ENCODE results near the gene TMEM132A. TPM values are rescaled to one million over a fixed set of nuclear protein-coding genes. Genes with fewer than 3 reads are reported as not detected.

The TMEM132A gene
- total RNA-seq, 1 donor = under 0.01 TPM

DNA sequence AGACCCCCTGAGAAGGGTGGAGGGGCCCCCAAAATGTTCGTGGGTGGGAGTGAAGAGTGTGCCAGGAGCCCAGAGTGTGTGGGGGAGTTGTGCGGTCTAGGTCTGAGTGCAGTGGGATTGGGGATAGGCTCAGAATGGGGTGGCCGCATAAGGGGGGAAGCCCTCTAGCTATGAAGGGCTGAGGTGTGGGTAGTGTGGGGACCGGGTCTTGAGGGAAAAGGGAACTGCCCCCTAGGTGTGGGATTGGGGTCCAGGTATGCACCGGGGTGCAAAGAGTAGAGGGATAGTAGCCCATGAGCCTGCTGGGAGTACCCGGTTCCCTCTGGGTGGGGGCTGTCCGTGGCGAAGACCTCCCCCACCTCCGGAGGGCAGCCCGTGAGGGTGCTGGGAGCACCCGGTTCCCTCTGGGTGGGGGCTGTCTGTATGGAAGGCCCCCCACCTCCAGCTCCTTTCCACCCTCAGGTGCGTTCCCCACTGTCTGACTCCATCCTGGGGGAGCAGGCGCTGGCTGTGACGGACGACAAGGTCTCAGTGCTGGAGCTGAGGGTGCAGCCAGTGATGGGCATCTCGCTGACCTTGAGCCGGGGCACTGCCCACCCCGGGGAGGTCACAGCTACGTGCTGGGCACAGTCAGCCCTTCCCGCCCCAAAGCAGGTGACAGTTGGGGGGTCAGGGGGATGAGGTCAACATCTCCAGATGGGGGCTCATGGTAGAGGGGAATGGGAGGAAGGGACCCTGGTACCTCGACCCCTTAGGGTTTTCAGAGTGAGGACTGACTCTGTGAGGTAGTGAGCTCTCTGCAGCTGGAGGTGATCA lies 10.7 kb downstream of the TMEM132A start:
- no peak for DNase-seq (ENCODE audit: low read depth in 2 of 3, low spot score in 2 of 3)

DNA sequence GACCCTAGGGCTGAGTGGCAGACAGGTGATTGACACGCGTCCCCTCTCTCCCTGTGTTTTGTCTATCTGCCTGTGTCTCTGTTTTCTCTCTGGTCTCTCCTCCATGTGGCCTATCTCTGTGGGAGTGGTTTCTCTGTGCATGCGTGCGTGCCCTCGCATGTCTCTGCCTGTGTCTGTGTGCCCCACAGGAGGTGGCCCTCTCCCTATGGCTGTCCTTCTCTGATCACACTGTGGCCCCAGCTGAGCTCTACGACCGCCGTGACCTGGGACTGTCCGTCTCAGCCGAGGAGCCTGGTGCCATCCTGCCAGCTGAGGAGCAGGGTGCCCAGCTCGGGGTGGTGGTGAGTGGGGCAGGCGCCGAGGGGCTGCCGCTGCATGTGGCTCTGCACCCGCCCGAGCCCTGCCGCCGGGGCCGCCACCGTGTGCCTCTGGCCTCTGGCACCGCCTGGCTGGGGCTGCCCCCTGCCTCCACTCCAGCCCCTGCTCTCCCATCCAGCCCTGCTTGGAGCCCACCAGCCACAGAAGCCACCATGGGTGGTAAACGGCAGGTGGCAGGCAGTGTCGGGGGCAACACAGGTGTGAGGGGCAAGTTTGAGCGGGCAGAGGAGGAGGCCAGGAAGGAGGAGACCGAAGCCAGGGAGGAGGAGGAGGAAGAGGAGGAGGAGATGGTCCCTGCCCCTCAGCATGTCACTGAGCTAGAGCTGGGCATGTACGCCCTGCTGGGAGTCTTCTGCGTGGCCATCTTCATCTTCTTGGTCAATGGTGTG lies 11.6 kb downstream of the TMEM132A start:
- no peak for DNase-seq (ENCODE audit: low read depth in 2 of 3, low spot score in 2 of 3)

DNA sequence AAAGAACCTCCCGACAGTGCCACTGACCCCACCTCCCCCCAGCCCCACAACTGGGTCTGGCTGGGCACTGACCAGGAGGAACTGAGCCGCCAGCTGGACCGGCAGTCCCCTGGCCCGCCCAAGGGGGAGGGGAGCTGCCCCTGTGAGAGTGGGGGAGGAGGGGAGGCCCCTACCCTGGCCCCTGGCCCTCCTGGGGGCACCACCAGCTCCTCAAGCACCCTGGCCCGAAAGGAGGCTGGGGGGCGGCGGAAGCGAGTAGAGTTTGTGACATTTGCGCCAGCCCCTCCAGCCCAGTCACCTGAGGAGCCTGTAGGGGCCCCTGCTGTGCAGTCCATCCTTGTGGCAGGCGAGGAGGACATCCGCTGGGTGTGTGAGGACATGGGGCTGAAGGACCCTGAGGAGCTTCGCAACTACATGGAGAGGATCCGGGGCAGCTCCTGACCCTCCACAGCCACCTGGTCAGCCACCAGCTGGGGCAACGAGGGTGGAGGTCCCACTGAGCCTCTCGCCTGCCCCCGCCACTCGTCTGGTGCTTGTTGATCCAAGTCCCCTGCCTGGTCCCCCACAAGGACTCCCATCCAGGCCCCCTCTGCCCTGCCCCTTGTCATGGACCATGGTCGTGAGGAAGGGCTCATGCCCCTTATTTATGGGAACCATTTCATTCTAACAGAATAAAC lies 12.3 kb downstream of the TMEM132A start:
- DNase-seq (ENCODE audit: low read depth in 2 of 3, low spot score in 2 of 3) = no peak

DNA sequence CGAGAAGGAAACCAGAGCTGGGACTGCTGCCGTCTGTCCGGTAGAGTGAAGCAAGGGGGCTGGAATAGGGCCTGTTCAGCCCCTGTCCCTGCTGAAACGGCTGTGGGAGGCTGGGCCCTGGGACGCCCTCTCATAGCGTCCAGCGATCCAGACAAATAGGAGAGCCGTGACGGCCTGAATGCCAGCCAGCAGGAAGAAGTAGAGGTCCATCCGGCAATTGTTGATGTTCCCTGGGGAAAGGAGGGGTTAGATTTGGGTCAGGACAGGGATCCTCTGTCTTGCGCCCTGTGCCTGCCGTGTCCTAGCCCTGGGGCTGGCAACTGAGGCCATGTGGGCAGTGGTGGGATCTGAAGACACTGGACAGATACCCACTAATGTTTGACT lies 12.9 kb downstream of the TMEM132A start:
- no peak for DNase-seq (ENCODE audit: low read depth in 2 of 3, low spot score in 2 of 3)

DNA sequence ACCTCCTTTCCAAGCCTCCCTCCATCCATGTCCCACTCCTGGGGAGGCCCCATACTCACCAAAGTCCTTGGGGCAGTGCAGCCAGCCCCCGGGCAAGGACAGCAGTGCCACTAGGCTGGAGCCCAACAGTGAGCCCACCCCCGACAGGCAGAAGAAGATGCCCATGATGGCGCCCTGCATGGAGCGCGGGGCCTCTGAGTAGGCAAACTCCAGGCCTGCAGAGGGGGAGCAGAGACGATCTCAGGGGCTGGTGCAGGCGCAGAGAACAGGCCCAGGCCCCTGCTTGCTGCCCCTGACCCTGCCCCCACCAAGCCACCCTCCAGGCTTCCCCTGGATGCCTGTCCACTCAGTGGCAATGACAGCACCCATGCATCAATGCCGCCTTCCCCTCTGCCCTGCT lies 13.6 kb downstream of the TMEM132A start:
- no peak for DNase-seq (ENCODE audit: low read depth in 2 of 3, low spot score in 2 of 3)

DNA sequence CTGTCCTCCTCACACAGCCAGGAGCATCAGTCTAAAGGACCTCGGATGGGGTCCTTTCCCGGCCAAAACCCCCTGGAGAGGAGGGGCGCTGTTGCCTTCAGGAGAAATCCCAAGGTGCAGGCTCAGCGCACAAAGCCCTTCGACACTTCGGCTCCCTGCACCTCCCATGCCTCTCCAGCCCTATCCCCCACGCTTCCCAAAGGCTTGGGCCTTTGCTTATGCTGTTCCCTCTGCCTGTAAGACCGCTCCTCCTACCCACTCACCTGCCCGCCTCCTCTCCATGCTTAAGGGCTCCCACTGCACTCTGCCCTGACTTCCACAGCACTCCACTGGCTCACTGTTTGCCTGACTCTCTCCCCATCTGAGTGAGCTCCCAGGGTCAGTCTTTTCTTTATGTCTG lies 14.2 kb downstream of the TMEM132A start:
- DNase-seq (ENCODE audit: low read depth in 2 of 3, low spot score in 2 of 3) = no peak

DNA sequence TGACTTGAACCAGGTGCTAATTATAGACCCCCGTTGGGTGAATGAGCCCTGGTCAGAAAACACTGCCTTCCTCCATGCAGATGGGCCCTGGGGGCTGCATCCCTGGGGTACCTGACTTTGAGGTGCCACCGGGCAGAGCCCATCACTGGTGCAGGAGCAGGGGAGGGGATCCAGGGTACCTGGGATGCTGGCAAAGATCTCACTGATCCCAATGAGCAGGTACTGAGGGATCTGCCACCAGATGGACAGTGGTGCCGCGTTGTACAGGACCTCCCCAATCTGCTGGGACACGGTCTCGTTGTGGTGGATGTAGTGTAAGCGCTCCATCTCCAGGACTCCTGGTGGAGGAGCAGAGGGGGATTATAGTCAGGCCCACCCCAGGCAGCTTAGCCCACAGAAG lies 15.0 kb downstream of the TMEM132A start:
- DNase-seq (ENCODE audit: low read depth in 2 of 3, low spot score in 2 of 3) = no peak

DNA sequence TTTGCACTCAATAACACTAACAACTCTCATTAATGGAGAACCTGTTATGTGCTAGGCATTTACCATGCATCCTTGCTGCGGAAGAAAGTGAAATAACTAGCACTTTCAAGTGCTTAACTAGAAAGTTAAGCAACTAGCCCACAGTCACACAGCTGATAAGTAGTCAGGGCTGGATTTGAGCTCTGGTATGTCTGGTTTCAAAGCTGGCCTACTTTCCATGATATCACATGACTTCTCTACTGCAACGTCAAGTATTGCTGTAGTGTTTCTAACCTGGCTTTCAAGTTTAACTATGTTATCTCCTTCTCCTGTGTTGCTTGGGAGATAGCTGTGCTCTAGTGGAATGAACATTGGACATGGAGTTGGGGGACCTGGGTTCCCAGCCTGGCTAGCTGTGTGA lies 15.6 kb downstream of the TMEM132A start:
- no peak for DNase-seq (ENCODE audit: low read depth in 2 of 3, low spot score in 2 of 3)

DNA sequence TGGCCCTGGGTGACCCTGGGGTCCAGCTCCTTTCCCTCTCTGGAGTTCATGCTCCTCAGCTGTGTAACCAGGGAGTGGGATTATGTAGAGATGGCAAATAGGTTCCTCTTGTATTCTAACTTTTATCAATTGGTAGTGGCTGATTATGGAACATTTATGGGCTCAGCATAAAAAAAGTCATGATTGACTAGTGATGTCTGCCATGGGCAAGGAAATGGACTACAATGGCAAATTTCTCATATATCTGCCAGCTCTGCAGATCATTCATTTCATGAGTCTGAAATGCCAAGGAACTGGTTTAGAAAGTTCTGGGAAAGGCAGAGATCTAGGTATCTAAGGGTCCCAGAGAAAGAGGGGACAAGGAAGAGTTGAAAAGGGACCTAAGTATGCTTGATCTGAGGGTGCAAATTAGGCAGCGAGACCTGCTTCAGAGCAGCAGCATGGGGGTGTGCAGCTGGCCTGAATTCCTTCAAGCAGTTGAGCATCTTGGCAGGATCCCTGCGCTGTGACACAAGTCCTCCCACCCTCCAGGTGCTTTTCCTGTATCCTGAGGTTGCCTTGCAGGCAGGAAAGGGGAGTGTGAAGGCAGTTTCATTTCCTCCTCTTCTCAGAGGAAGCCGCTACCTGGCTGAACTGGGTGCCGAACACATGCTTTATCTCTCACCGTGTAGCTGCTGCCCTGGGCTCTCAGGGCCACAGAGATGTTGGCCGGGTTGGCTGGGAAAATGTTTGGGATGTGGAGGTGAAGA lies 17.3 kb downstream of the TMEM132A start:
- no peak for DNase-seq (ENCODE audit: low read depth in 2 of 3, low spot score in 2 of 3)

DNA sequence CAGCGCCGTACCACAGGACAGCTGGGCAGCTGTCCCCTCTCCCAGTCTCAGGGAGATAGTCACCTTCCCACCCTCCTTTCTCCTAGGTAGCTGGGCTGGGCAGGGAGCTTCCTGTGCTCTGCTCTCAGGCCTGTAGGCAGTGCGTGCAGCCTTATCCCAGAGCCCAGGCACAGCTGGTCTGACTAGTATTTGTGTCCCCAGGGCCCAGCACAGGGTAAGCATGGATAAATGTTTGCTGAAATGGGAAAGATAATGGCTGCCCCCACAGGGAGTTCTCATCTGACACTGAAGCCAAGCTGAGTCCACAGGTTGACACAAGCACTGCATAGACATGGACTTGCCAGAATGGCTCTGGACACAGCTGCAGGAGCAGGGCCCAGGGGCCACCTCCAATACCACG lies 18.0 kb downstream of the TMEM132A start:
- DNase-seq (ENCODE audit: low read depth in 2 of 3, low spot score in 2 of 3) = no peak

DNA sequence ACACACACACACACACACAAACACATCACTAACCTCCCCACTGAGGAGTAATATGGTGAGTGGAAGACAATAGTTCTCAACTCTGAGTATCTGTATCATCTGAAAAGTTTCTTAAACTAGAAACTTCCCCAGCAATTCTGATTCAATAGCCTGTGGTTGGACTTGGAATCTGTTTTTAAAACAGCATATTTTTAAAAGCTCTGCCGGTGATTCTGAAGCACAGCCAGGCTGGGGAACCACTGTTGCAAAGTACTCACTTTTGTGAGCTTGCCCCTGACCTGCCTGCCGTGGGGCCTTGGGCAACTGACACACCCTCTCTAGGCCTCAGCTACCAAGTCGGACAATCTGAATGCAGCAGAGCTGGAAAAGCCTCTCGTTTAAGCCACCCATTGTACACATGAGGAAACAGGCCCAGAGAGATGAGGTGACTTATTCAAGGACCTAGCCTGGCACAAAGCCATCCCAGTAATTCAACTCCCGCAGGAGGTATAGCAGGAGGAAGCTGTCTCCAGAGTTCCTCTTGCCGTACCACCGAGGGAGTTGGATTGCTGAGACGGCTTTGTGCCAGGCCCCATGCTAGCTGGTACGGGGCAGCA lies 18.8 kb downstream of the TMEM132A start:
- DNase-seq (ENCODE audit: low read depth in 2 of 3, low spot score in 2 of 3) = no peak

DNA sequence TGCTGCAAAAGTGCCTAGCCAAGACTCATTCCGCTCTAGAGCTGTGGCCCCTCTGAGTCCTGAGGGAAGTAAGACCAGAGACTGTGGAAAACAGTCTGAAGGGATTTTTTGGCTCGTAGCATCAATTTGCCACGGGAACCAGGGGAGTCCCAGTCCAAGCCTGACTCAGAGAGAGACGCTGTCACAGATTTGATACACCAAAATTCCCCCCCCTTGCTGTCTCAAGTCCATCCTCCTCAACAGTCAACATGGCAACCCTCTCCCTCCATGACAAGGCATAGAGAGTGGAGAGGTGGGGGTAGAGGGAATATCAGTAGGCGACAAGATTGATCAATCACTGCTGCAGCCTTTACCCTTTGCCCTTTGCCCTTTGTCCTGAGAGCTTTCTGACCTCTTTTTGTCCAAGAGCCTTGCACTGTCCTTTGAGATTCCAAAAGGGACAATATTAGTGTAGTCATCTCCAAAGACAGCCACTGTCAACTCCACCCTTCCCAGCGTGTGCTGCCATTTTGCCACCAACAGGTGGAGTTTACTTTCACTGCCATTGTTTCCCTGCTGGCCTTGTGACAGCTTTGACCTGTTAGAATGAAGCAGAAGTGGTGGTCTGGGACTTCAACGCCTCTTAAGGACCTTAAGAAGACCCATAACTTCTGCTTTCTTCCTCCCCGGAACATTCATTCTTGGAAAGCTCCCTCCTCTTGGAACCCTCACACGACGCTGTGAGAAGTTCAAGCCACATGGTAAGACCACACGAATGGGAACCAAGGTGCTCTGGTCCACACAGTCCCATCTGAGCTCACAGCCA lies 20.4 kb downstream of the TMEM132A start:
- DNase-seq (ENCODE audit: low read depth in 2 of 3, low spot score in 2 of 3) = peak in 1 of 3 donors; percentile 51

DNA sequence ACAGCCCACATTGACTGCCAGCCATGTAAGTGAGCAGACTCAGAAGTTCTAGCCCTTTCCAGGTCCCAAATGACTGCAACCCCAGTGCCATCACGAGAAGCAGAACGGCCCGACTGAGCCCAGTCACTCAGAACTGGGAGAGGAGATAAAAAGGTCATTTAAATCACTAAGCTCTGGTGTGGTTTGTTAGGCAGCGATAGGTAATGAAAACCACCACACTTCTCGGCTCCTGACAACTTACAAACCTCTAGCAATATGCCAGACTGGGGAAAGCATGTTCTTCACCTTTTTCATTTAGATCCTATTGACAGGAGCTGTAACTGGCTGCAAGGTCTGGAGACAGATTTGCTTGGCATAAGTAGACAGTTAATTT lies 21.0 kb downstream of the TMEM132A start:
- no peak for DNase-seq (ENCODE audit: low read depth in 2 of 3, low spot score in 2 of 3)

DNA sequence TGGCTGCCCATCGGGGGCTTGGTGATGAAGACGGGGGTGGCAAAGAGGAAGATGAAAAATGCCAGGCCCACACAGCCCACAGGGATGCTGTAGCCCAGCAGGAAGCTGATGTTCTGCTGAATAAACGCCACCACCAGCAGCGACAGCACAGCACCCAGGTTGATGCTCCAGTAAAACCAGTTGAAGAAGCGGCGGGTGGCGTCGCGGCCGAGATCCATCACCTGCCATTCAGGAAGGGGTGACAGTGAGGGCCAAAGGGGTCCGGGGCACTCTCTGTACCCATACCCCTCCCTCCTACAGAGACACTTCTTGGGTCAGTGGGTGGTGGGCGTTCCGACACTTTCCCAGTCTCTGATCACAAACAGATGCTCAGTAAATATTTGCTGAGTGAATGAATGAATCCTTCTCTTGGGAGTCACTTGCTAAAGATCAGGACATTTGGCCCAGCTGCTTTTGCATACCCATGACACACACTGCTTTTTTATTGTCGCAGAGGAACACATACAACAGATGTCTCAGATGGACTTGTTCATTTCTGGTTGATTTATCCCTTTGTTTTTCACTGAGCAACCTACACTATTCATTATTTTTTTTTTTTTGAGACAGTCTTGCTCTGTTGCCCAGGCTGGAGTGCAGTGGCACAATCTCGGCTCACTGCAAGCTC lies 22.5 kb downstream of the TMEM132A start:
- DNase-seq (ENCODE audit: low read depth in 2 of 3, low spot score in 2 of 3) = no peak

DNA sequence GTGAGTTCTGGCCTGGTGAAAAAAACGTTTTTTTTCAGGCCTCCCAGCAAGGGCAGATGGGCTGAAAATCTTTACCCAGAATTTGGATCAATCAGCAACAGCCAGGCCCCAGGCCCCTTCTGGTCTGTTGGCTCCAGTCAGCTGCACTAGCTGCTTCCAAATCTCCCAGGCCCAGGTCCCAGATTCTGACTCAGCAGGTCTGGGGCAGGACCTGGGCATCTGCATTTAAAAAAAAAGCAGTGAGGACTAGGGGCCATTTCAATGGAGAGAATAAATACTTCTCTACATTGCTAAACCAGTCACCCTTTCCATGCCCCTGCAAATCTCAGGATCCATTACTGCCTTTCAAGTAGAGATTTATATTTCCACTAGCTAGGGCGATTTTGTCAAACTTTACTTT lies 23.4 kb downstream of the TMEM132A start:
- no peak for DNase-seq (ENCODE audit: low read depth in 2 of 3, low spot score in 2 of 3)

DNA sequence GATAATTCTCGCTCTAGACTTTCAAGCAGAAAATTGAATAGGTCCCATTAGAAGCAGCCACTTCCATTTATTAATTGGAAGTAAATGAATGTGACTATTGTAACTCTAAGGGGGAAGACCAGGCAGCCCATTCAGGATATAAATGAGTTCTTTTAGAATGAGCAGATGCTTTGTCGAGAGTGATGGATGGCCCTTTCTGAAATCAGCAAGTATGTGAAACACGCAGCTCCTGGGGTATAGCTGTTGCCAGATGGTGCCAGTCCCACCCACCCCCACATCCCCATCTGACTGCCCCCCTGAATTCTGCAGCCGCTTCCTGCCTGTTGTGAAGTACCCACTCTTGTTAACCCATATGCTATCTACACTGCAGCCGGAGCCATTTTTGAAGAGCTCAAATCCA lies 24.0 kb downstream of the TMEM132A start:
- no peak for DNase-seq (ENCODE audit: low read depth in 2 of 3, low spot score in 2 of 3)

DNA sequence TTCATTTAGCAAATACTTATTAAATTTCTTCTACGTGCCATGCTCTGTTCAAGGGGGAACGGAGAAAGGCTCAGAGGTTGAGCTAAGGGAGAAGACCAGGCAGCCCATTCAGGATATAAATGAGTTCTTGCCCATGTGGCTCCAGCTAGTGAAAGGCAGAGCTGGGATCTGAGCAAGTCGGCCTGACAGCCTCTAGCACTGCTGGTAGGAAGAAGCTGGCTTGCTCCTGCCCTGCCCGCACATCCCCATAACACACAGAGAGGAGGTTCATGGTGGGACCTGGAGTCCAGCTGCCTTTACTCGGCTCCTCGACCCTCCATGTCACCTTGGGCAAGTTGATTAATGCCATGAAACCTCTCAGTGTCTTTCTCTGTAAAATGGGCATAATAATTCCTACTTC lies 25.8 kb downstream of the TMEM132A start:
- DNase-seq (ENCODE audit: low read depth in 2 of 3, low spot score in 2 of 3) = no peak

DNA sequence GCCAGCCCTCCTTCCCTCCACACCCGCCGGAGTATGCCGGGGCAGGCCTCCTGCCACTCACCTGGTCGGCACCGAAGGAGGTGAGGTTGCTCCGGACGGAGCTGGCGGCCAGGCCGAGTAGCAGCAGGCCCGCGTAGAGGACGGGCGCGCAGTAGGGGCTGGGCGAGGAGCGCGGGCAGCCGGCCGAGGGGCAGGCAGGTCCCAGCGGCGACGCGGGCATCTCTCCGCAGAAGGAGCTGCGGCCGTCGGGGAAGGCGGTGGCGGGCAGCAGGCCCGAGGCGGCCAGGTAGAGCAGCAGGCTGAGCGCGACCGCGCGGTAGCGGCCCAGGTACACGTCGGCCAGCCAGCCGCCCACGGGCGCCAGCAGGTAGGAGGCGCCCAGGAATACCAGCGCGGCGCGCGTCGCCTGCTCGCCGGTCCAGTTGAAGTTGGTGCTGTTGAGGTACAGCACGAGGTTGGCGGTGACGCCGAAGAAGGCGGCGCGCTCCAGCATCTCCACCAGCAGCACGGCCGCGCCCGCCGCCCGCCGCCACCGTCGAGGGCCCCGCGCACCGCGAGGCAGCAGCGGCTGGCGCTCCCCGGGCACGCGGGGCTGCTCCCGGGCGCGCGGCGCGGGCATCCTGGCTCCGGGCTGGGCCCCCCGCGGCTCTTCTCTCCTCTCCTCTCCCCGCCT lies 26.8 kb downstream of the TMEM132A start:
- DNase-seq (ENCODE audit: low read depth in 2 of 3, low spot score in 2 of 3) = no peak

DNA sequence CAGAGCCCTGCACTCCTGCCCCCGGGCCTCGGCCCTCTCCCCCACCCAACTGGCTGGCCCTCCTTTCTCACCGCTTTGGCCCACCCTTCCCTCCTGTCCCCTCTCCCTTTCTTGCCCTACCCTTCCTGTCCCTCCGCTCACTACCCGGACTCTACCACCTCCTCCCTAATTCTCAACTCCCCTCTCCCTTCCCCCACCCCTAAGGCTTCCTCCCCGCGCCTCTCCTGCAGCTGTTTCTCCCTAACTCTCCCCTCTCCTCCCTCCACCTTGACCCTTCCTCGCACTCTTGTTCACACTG lies 27.3 kb downstream of the TMEM132A start:
- no peak for DNase-seq (ENCODE audit: low read depth in 2 of 3, low spot score in 2 of 3)

Measured in hematopoietic multipotent progenitor cell (in vitro differentiated cells).